HG03175 (cell line): ENCODE results near the gene SMTN.

ENCODE experiments used
- ATAC-seq: cut with Tn5 transposase; IDR thresholded peaks from one replicate; pipeline ENCODE4 v1.9.1; 2021; ENCODE audit warnings: mild to moderate bottlenecking, moderate library complexity; ENCODE audit not compliant: unreplicated experiment

Gene SMTN

DNA sequence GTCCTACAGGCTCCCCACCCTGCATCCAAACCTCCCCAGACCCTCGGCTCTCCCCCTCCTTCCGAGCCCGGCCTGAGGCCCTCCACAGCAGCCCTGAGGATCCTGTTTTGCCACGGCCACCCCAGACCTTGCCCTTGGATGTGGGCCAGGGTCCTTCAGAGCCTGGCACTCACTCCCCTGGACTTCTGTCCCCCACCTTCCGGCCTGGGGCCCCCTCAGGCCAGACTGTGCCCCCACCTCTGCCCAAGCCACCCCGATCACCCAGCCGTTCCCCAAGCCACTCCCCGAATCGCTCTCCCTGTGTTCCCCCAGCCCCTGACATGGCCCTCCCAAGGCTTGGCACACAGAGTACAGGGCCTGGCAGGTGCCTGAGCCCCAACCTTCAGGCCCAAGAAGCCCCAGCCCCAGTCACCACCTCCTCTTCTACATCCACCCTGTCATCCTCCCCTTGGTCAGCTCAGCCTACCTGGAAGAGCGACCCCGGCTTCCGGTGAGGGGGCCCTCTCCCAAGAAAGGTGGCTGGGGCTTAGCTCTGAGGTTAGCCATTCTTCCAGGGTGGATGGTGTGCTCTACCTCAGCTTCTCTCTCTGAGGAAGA lies 44.5 kb downstream of the SMTN start:
- ATAC-seq: no peak

DNA sequence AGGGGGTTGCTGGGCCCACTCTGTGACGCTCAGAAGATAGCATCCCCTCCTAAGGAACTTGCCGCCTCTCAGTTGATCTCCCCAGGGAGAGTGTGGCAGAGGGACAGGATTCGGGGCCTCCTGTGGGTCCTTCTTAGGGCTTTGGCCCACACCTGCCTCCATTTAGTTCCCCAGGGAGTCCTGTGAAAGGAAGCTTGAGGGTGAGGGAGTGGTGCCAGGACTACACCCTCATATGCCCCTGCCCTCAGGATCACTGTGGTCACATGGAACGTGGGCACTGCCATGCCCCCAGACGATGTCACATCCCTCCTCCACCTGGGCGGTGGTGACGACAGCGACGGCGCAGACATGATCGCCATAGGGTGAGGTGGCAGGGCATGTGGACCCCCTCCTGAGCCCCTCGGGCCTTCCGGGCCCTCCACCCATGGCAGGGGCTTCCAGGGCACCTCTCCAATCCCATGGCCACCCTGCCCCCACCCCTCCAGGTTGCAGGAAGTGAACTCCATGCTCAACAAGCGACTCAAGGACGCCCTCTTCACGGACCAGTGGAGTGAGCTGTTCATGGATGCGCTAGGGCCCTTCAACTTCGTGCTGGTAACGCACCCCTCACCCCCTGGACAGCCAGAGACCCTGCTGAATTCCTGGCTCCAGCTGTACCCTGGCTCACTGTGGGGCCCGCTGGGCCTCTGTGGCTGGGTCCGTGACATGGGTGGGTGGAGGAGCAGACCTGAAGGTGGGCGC lies 45.2 kb downstream of the SMTN start:
- no peak for ATAC-seq

DNA sequence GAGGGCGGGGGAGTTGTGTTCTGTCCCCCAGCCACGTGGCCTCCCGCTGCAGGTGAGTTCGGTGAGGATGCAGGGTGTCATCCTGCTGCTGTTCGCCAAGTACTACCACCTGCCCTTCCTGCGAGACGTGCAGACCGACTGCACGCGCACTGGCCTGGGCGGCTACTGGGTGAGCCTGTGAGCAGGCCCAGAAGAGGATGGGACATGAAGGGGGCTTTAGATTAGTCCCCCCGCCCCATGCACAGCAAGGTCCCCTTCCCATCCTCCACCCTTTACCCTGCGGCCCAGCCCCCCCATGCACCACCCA lies 45.7 kb downstream of the SMTN start:
- ATAC-seq: no peak

DNA sequence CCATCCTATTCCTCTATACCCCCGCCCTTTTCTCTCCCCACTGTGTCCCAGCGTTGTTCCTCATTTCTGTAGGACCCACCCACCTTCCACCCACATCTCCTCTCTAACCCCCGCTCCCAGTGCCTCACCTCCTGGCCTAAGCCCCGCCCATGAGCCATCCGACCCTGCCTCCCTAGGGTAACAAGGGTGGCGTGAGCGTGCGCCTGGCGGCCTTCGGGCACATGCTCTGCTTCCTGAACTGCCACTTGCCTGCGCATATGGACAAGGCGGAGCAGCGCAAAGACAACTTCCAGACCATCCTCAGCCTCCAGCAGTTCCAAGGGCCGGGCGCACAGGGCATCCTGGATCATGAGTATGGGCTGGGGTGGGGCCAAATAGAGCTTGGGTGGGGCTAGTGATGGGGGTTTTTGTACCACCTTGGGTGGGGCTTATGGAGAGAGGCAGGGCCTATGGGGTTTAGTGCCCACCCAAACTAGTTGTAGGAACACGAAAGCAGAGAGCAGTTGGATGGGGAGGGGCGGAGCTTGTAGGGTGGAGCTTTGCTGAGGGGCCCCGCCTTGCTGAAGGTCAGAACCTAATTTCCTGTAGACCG lies 46.2 kb downstream of the SMTN start:
- ATAC-seq: no peak

DNA sequence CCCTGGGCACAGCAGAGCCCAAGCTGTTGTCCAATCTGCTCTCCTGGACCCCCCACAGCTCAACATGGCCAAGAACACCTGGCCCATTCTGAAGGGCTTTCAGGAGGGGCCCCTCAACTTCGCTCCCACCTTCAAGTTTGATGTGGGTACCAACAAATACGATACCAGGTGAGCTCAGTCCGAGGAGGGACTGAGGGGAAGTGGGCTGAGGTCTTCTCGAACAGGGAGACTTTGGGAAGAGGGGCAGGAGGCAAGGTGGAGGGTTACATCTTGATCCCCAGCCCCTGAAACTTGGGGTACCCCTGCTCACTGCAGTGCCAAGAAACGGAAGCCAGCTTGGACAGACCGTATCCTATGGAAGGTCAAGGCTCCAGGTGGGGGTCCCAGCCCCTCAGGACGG lies 47.0 kb downstream of the SMTN start:
- ATAC-seq: no peak

DNA sequence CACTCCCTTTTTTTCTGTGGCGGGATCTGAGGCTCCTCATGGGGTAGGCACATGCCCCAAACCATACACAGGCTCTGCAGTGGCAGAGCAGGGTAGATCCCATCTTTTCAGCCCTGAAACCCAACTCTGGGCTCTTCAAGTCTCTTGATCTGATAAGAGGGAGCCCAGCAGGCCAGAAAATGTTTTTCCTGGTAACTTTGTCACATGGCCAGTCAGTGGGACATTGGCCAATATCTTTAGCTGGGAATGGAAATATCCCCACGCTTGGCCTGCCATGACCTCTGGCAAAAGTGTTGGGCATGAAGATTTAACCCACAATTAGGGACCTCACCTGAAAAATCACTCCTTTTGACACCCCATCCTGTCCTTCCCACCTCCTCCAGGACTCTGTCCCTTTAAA lies 49.8 kb downstream of the SMTN start:
- ATAC-seq: no peak

DNA sequence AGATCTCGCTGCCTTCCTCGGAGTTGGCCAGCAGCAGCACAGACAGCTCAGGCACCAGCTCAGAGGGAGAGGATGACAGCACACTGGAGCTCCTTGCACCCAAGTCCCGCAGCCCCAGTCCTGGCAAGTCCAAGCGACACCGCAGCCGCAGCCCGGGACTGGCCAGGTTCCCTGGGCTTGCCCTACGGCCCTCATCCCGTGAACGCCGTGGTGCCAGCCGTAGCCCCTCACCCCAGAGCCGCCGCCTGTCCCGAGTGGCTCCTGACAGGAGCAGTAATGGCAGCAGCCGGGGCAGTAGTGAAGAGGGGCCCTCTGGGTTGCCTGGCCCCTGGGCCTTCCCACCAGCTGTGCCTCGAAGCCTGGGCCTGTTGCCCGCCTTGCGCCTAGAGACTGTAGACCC lies 52.8 kb downstream of the SMTN start:
- ATAC-seq: no peak

DNA sequence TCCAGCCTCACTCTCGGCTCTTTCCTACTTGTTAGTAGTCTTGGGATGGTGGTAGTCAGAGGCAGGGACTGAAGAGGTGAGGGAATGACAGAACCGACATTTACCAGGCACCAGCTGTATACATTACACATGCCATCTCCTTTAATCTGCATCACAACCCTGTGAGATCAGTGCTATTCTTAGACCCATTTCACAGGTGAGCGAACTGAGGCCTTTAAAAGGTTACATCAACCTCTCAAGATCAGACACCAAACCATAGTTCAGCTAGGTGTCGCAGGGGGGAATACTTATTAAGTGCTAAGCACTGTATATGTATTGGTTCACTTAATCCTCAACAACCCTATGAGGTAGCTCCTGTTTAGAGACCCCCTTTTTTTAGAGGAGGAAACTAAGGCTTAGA lies 53.6 kb downstream of the SMTN start:
- ATAC-seq: no peak

DNA sequence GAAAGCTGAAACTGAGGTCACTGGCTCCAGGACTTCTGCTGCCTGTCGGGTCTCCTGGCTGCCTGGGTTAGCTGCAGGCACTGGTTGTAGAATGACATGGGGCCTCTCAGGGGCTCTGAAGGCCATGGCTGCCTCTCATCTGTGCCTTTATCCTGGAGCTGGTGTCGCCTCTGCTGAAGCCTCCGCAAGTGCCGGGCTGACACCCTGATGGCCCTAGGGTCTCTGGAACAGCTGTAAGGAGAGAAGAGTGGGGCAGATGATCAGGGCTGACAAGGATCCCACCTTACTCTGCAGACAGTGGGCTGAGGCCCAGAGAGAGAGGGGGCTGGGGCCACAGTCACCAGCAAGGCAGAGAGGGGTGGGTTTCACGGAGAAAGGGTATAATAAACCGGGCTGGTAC lies 54.6 kb downstream of the SMTN start:
- no peak for ATAC-seq

- no peak for ATAC-seq
These were observed 55.0 kb downstream of the SMTN start for GRCh38 chr22:31136155-31136554.

- ATAC-seq: no peak
These were observed 55.6 kb downstream of the SMTN start for GRCh38 chr22:31136711-31137110.

DNA sequence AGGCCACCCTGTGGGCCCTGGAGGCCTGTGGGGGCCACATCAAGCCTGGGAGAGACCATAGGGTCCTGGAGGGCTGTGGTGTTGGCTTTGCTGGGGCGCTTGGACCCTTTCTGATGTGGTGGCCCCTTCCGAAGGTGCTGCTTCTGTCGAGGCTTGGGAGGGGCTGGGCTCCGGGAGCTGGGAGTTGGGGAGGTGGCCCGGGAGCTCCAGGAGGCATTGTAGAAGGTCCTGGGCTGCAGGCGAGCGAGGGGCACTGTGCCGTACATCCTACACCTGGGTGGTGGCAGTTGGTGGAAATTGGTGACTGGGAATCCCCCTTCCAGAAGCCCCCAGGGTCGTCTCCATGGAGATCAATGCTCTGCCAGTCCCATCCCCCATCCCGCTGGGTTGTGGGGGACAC lies 56.6 kb downstream of the SMTN start:
- no peak for ATAC-seq

DNA sequence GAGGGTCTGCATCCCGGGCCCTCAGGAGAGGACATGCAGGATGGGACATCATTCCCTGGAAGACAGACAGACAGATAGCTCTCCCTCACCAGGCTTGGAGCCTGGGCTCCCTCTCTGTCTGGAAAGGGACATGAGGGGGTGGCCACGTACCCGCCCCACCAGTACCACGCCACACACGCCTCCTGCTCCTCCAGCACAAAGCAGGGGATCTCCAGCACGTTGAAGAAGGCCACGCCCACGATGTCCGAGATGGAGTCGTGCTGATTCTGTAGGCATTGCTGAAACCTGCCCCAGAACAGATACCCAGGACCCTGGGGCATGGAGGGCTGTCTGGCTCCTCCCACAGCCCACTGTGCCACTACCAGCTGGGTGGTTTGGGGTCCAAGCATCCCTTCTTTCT lies 57.0 kb downstream of the SMTN start:
- no peak for ATAC-seq

- no peak for ATAC-seq
These were observed 57.9 kb downstream of the SMTN start for GRCh38 chr22:31139066-31139465.

GRCh38 chr22:31139866-31140716 lies 59.0 kb downstream of the SMTN start, which contains the start of gene PLA2G3:
TSS of gene PLA2G3 (minus strand) at chr22:31140508. CDS start at chr22:31140354, 154 bp downstream.
- ATAC-seq: no peak

DNA sequence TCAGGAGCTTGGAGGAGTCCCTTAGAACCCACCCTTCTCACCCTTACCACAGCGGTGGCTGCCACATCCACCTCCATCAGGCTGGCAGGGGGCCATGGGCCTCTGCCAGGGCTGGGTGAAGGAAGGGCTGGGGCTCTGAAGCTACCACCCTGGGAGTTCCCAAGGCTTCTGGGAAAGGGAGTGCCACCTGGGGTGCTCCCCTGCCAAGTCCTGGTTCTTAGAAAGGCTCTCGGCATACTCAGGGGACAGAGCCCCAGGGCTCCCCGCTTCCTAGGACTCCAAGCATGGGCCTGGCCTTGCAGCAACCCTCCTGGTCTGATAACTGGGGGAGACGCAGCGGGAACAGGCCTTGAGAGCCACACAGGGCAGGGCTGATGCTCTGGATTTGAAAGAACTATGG lies 59.6 kb downstream of the SMTN start:
- ATAC-seq: no peak

DNA sequence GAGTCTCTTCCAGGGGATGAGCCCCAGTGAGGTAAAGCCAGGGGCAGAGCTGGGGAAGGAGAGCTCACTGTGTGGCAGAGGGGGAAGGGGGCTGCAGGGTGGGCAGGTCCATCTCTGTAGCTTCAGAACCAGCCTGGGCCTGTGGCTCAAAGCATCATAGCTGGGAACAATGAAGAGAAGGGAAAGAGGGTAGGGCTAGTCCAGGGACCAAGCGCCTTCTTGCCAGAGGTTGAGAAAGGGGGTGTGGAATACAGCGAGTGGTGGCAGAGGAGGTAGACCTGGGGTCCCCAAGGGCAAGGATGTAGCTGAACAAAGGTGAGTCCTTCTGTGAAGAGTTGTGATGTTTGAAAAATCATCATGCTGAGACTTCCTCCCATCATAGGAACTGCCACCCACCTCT lies 60.4 kb downstream of the SMTN start:
- ATAC-seq: no peak

DNA sequence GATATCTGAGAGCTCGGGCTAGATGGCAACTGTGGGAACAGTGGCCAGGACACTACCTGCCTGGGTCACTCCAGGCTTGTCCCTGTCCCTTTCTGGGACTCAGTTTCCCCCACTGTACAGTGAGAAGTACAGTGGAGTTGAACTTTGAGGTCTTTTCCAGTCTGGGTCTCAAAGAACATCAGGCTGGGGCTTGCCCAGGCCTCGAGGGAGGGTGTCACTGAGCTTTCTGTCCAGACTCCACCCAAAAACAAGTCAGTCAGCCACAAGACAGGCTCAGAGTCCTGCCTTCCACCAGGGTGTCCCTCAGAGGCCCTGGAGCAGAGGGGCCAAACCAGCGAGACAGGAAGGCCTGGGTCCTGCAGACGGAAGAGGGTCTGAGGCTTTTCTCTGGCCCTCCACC lies 61.2 kb downstream of the SMTN start:
- ATAC-seq: no peak

GRCh38 chr22:31143038-31143437 lies 61.9 kb downstream of the SMTN start:
- no peak for ATAC-seq

- ATAC-seq: no peak
These were observed 62.4 kb downstream of the SMTN start for GRCh38 chr22:31143537-31143936.

GRCh38 chr22:31144223-31144622 lies 63.1 kb downstream of the SMTN start:
- no peak for ATAC-seq

DNA sequence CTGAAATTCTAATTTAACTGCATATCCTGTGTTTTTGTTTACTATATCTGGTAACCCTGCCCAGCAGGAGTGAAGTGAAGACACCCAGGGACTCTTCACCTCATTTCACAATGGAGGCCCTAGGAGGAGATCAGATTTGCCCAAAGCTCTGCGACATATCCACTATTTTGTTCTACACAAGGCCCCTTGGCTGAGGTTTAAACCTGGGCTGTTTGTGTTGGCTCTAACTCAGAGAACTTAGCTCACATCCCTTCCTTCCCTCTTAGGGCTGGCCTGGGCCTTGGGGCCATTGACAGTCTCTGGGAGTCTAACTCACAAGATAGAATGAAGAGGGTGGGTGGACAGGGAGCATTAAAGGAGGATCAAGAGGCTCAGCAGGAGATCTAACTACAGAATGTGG lies 67.4 kb downstream of the SMTN start:
- no peak for ATAC-seq
